Measurements from ENCODE around the gene OSR1. TPM values are rescaled to one million over a fixed set of nuclear protein-coding genes. Genes with fewer than 3 reads are reported as not detected.

Gene OSR1
- total and polyA plus RNA-seq, 2 experiments from 2014 or later: 0.24 TPM; not detected in 1

GRCh38 chr2:19353721-19354050 is 4.7 kb downstream of the OSR1 start:
- no peak overlapping the region for H3K27ac ChIP-seq (ENCODE audit: low read depth)
- no peak for DNase-seq (ENCODE audit: low spot score)
- no peaks in the 10 kb centered on the region; the same call in 1 of the 2 replicates for H3K36me3 ChIP-seq (ENCODE audit: insufficient read depth)
- Mint-ChIP-seq H3K27me3 (ENCODE audit: insufficient read depth, low read depth, poor library complexity) (peaks cover 98% of the 10 kb centered on the region), H3K4me3 (peak overlapping the region; percentile 65), H3K4me1 (peaks cover 47% of the 10 kb centered on the region), H3K27ac (no peak overlapping the region), H3K36me3 (ENCODE audit: low read depth) (no peaks in the 10 kb centered on the region; the same call in 2 of the 3 replicates), H3K9me3 (peaks cover 4% of the 10 kb centered on the region)
- ATAC-seq: no peak
- H4K20me1 ChIP-seq (replicated peaks; ENCODE audit: insufficient read depth): peaks cover 25% of the 10 kb centered on the region
- H3F3A ChIP-seq (replicated peaks; ENCODE audit: low read depth): peaks cover 10% of the 10 kb centered on the region; the same call in 1 of the 2 replicates
- H3K9me2 ChIP-seq (ENCODE audit: insufficient read depth): no peaks in the 10 kb centered on the region
- H3K79me2 ChIP-seq (replicated peaks; ENCODE audit: insufficient read depth): no peaks in the 10 kb centered on the region
- no peak for TF ChIP-seq STAT1 (IDR thresholded peaks at IDR 0.05; ENCODE audit: unreplicated experiment)
- TF ChIP-seq ZNF114 (CRISPR knock-in tag; IDR thresholded peaks at IDR 0.05): no peak
- TF ChIP-seq EZH2 (IDR thresholded peaks at IDR 0.05; ENCODE audit: low read depth, unreplicated experiment): peak; percentile 26
- H3K27me3 ChIP-seq (ENCODE audit: insufficient read depth): peaks cover 99% of the 10 kb centered on the region
- peak overlapping the region; percentile 60; the same call in 1 of the 2 replicates for H3K4me3 ChIP-seq
- no peak overlapping the region for H2AFZ ChIP-seq
- peaks cover 58% of the 10 kb centered on the region for H3K4me1 ChIP-seq (ENCODE audit: insufficient read depth)
- H3K4me2 ChIP-seq: peak overlapping the region; percentile 84; the same call in 1 of the 2 replicates

DNA sequence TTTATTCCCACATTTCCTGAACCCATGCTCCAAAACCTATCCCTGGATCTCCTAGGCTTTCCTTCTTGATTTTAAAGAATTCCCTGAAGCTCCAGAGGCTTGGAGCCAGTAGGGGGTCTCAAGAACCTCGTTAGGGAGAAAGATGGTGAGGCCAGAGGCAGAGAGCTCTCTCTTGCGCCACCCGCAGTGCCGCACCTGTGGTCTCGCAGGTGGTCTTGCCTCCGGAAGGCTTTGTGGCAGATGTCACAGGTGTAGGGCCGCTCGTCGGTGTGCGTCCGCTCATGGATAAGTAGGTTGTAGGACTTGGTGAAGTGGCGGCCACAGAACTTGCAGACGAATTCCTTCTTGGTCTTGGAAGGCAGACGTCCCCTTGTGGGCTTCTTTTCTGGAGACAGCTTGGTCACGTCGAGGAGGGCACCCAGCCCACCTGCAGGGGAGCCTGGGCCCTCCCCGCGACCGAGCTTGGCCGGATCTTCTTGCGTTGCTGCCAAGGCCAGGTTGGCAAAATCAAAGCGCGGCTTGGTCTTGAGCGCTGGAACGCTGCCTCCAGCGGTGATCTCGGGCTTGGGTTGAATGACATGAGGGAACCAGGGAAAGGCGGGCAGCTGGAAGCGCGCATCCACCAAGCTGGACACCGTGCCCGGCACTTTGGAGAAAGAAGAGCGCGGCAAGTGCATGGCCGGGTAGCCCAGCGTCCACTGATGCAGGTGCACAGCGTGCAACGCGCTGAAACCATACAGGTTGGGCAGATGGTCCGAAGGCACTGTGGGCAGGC is 5.3 kb downstream of the OSR1 start:
- ATAC-seq (no peak), DNase-seq (ENCODE audit: low spot score) (peak; percentile 75)
- no peak overlapping the region for H3K27ac ChIP-seq (ENCODE audit: low read depth)
- no peaks in the 10 kb centered on the region for H3K9me2 ChIP-seq (ENCODE audit: insufficient read depth)
- peaks cover 25% of the 10 kb centered on the region for H4K20me1 ChIP-seq (replicated peaks; ENCODE audit: insufficient read depth)
- H3K27me3 ChIP-seq (ENCODE audit: insufficient read depth): peaks cover 99% of the 10 kb centered on the region
- H3K4me3 ChIP-seq: peak overlapping the region; percentile 60
- Mint-ChIP-seq H3K36me3 (ENCODE audit: low read depth) (no peaks in the 10 kb centered on the region; the same call in 2 of the 3 replicates), H3K9me3 (peaks cover 4% of the 10 kb centered on the region), H3K4me1 (peaks cover 47% of the 10 kb centered on the region), H3K27ac (no peak overlapping the region), H3K27me3 (ENCODE audit: insufficient read depth, low read depth, poor library complexity) (peaks cover 98% of the 10 kb centered on the region), H3K4me3 (peak overlapping the region; percentile 65)
- no peaks in the 10 kb centered on the region; the same call in 1 of the 2 replicates for H3K36me3 ChIP-seq (ENCODE audit: insufficient read depth)
- peak overlapping the region; percentile 84 for H3K4me2 ChIP-seq
- H3K4me1 ChIP-seq (ENCODE audit: insufficient read depth): peaks cover 58% of the 10 kb centered on the region
- no peak overlapping the region for H2AFZ ChIP-seq
- peaks cover 9% of the 10 kb centered on the region; the same call in 1 of the 2 replicates for H3F3A ChIP-seq (replicated peaks; ENCODE audit: low read depth)
- no peaks in the 10 kb centered on the region for H3K79me2 ChIP-seq (replicated peaks; ENCODE audit: insufficient read depth)
- TF ChIP-seq ETS1 (IDR thresholded peaks at IDR 0.05): no peak
- TF ChIP-seq, protein P1, sequence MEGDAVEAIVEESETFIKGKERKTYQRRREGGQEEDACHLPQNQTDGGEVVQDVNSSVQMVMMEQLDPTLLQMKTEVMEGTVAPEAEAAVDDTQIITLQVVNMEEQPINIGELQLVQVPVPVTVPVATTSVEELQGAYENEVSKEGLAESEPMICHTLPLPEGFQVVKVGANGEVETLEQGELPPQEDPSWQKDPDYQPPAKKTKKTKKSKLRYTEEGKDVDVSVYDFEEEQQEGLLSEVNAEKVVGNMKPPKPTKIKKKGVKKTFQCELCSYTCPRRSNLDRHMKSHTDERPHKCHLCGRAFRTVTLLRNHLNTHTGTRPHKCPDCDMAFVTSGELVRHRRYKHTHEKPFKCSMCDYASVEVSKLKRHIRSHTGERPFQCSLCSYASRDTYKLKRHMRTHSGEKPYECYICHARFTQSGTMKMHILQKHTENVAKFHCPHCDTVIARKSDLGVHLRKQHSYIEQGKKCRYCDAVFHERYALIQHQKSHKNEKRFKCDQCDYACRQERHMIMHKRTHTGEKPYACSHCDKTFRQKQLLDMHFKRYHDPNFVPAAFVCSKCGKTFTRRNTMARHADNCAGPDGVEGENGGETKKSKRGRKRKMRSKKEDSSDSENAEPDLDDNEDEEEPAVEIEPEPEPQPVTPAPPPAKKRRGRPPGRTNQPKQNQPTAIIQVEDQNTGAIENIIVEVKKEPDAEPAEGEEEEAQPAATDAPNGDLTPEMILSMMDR (conservative IDR thresholded peaks at IDR 0.05; ENCODE audit: low read depth in 2 of 2): peak; percentile 25 to 31; a peak in 2 of 4 replicates
- peak; percentile 59 for TF ChIP-seq EZH2phosphoT487 (IDR thresholded peaks at IDR 0.05; ENCODE audit: unreplicated experiment)
- TF ChIP-seq, protein P2, sequence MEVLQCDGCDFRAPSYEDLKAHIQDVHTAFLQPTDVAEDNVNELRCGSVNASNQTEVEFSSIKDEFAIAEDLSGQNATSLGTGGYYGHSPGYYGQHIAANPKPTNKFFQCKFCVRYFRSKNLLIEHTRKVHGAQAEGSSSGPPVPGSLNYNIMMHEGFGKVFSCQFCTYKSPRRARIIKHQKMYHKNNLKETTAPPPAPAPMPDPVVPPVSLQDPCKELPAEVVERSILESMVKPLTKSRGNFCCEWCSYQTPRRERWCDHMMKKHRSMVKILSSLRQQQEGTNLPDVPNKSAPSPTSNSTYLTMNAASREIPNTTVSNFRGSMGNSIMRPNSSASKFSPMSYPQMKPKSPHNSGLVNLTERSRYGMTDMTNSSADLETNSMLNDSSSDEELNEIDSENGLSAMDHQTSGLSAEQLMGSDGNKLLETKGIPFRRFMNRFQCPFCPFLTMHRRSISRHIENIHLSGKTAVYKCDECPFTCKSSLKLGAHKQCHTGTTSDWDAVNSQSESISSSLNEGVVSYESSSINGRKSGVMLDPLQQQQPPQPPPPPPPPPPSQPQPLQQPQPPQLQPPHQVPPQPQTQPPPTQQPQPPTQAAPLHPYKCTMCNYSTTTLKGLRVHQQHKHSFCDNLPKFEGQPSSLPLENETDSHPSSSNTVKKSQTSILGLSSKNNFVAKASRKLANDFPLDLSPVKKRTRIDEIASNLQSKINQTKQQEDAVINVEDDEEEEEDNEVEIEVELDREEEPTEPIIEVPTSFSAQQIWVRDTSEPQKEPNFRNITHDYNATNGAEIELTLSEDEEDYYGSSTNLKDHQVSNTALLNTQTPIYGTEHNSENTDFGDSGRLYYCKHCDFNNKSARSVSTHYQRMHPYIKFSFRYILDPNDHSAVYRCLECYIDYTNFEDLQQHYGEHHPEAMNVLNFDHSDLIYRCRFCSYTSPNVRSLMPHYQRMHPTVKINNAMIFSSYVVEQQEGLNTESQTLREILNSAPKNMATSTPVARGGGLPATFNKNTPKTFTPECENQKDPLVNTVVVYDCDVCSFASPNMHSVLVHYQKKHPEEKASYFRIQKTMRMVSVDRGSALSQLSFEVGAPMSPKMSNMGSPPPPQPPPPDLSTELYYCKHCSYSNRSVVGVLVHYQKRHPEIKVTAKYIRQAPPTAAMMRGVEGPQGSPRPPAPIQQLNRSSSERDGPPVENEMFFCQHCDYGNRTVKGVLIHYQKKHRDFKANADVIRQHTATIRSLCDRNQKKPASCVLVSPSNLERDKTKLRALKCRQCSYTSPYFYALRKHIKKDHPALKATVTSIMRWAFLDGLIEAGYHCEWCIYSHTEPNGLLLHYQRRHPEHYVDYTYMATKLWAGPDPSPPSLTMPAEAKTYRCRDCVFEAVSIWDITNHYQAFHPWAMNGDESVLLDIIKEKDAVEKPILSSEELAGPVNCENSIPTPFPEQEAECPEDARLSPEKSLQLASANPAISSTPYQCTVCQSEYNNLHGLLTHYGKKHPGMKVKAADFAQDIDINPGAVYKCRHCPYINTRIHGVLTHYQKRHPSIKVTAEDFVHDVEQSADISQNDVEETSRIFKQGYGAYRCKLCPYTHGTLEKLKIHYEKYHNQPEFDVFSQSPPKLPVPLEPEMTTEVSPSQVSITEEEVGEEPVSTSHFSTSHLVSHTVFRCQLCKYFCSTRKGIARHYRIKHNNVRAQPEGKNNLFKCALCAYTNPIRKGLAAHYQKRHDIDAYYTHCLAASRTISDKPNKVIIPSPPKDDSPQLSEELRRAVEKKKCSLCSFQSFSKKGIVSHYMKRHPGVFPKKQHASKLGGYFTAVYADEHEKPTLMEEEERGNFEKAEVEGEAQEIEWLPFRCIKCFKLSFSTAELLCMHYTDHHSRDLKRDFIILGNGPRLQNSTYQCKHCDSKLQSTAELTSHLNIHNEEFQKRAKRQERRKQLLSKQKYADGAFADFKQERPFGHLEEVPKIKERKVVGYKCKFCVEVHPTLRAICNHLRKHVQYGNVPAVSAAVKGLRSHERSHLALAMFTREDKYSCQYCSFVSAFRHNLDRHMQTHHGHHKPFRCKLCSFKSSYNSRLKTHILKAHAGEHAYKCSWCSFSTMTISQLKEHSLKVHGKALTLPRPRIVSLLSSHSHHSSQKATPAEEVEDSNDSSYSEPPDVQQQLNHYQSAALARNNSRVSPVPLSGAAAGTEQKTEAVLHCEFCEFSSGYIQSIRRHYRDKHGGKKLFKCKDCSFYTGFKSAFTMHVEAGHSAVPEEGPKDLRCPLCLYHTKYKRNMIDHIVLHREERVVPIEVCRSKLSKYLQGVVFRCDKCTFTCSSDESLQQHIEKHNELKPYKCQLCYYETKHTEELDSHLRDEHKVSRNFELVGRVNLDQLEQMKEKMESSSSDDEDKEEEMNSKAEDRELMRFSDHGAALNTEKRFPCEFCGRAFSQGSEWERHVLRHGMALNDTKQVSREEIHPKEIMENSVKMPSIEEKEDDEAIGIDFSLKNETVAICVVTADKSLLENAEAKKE (CRISPR knock-in tag; IDR thresholded peaks at IDR 0.05): no peak
- TF ChIP-seq JUNB (IDR thresholded peaks at IDR 0.05; ENCODE audit: unreplicated experiment): no peak
- TF ChIP-seq ZNF114 (CRISPR knock-in tag; IDR thresholded peaks at IDR 0.05): no peak
- TF ChIP-seq EZH2 (IDR thresholded peaks at IDR 0.05; ENCODE audit: low read depth, unreplicated experiment): peak; percentile 88

All from GM23338 (cell line).